22Rv1 (cell line): ENCODE results near the gene MPC1L.

Experiments
- CTCF ChIP-seq: fragments of 450-650 bp; IDR thresholded peaks from 2 replicates; pipeline ENCODE4 v1.5.1; 2017; ENCODE audit warnings: mild to moderate bottlenecking
- ZFX ChIP-seq: fragments of 450-650 bp; IDR thresholded peaks from 2 replicates; pipeline ENCODE4 v1.6.1; 2017; ENCODE audit warnings: antibody characterized with exemption, borderline replicate concordance

- TF ChIP-seq CTCF (no peak), ZFX (no peak)
These were observed 2.1 kb downstream of the MPC1L start for GRCh38 chrX:40625294-40625693.
